K562 (cell line): ENCODE results near the gene GHRL. TPM values are rescaled to one million over a fixed set of nuclear protein-coding genes. Genes with fewer than 3 reads are reported as not detected.

Experiments used
- BACH1 ChIP-seq: fragments of 200-800 bp; sonication (Bioruptor generic); IDR thresholded peaks from 2 replicates; pipeline ENCODE4 v1.6.1; 2016; ENCODE audit warnings: missing genetic modification characterization, missing compliant biosample characterization
- COPS2 ChIP-seq: fragments of 450-650 bp; conservative IDR thresholded peaks from 2 replicates; pipeline ENCODE4 v1.6.1; 2016; ENCODE audit warnings: mild to moderate bottlenecking, moderate library complexity
- HNRNPUL1 ChIP-seq: fragments of 200-400 bp; formaldehyde crosslinking; IDR thresholded peaks from 2 replicates; pipeline ENCODE4 v1.6.1; 2017; ENCODE audit warnings: low read length
- MEF2D ChIP-seq: conservative IDR thresholded peaks from 2 replicates; pipeline ENCODE4 v1.6.1; 2016; ENCODE audit warnings: low read depth, missing genetic modification characterization, missing compliant biosample characterization
- MNT ChIP-seq, 2 experiments: fragments of 450-650 bp; conservative IDR thresholded peaks; 2 replicates each; pipeline ENCODE4 v1.6.1; 2017; ENCODE audit warnings: mild to moderate bottlenecking in 2 of 2, moderate library complexity in 2 of 2
- PRMT5 ChIP-seq: sonication (generic); formaldehyde crosslinking; IDR thresholded peaks from 2 replicates; pipeline ENCODE4 v1.5.0; 2020; ENCODE audit warnings: missing genetic modification reagents
- RNF2 ChIP-seq: sonication (generic); IDR thresholded peaks from 2 replicates; pipeline ENCODE4 v1.6.1; 2016
- ZNF224 ChIP-seq: sonication (generic); formaldehyde crosslinking; IDR thresholded peaks from 2 replicates; pipeline ENCODE4 v1.8.0; 2022; ENCODE audit warnings: mild to moderate bottlenecking, missing genetic modification reagents
- polyA plus RNA-seq, 8 experiments: library from polyadenylated mRNA; depleted of rRNA in 4 of 8; stranded (reverse) in 5 of 8; unstranded in 3 of 8; fragments of >200 nt; fragmentation: Nextera tagmentation in 2 of 8; fragmentation: Illumina TruSeq in 1 of 8; extraction: Ambion mirVana in 2 of 8; extraction: Trizol in 1 of 8; gene quantifications; 2 replicates each; pipeline versions ENCODE4 v1.2.1 to v1.2.3, GENCODE V29; 2011 to 2014; ENCODE audit warnings: inconsistent platforms in 1 of 8, missing spikeins in 1 of 8
- total RNA-seq, 7 experiments: library from RNA; depleted of rRNA in 6 of 7; stranded (reverse); fragments of >200 nt in 6 of 7; fragmentation: Illumina TruSeq in 2 of 7; extraction: Trizol in 2 of 7; gene quantifications; 2 replicates each; pipeline versions ENCODE4 v1.2.1 to v1.2.3, GENCODE V29; 2011 to 2021; ENCODE audit warnings: low replicate concordance in 1 of 7
- TF ChIP-seq, protein P1 (sequence below): fragments of 250-450 bp; sonication (Bioruptor Pico); IDR thresholded peaks from 2 replicates; pipeline ENCODE4 v1.9.0; 2021; ENCODE audit warnings: mild to moderate bottlenecking, inconsistent platforms
- TF ChIP-seq, protein P2 (sequence below): fragments of 250-450 bp; sonication (Bioruptor Pico); IDR thresholded peaks from 2 replicates; pipeline ENCODE4 v1.8.0; 2021; ENCODE audit warnings: borderline replicate concordance, mild to moderate bottlenecking, moderate library complexity; ENCODE audit not compliant: poor library complexity, severe bottlenecking
- TF ChIP-seq, protein P3 (sequence below): sonication (generic); formaldehyde crosslinking; IDR thresholded peaks from 2 replicates; pipeline ENCODE4 v1.8.0; 2022; ENCODE audit warnings: mild to moderate bottlenecking, missing genetic modification reagents
- TF ChIP-seq, protein P4 (sequence below): conservative IDR thresholded peaks from 2 replicates; pipeline ENCODE4 v1.6.1; 2011; ENCODE audit warnings: low read depth, mild to moderate bottlenecking, low read length; ENCODE audit not compliant: control insufficient read depth

GHRL gene
- total and polyA plus RNA-seq, 9 of the 15 experiments (the other 6 are each of a cell fraction or from before 2014, with no cell fraction given) = 0.08 to 0.29 (median 0.15) TPM; not detected in 5

GRCh38 chr3:10248184-10248983, 44.4 kb downstream of the GHRL start, which contains the start of gene TATDN2 (continued):
- TF ChIP-seq, protein P1, sequence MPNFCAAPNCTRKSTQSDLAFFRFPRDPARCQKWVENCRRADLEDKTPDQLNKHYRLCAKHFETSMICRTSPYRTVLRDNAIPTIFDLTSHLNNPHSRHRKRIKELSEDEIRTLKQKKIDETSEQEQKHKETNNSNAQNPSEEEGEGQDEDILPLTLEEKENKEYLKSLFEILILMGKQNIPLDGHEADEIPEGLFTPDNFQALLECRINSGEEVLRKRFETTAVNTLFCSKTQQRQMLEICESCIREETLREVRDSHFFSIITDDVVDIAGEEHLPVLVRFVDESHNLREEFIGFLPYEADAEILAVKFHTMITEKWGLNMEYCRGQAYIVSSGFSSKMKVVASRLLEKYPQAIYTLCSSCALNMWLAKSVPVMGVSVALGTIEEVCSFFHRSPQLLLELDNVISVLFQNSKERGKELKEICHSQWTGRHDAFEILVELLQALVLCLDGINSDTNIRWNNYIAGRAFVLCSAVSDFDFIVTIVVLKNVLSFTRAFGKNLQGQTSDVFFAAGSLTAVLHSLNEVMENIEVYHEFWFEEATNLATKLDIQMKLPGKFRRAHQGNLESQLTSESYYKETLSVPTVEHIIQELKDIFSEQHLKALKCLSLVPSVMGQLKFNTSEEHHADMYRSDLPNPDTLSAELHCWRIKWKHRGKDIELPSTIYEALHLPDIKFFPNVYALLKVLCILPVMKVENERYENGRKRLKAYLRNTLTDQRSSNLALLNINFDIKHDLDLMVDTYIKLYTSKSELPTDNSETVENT (CRISPR knock-in tag) = peak; percentile 93
- TF ChIP-seq, protein P2, sequence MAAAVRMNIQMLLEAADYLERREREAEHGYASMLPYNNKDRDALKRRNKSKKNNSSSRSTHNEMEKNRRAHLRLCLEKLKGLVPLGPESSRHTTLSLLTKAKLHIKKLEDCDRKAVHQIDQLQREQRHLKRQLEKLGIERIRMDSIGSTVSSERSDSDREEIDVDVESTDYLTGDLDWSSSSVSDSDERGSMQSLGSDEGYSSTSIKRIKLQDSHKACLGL = no peak
- TF ChIP-seq ZNF224 (CRISPR knock-in tag) (no peak), RNF2 (peak; percentile 64; the same call in 1 of the 2 replicates), COPS2 (no peak), PRMT5 (CRISPR knock-in tag) (no peak), MNT (conservative IDR thresholded peaks at IDR 0.05) (peak in 1 of 2 experiments; percentile 67), HNRNPUL1 (no peak), BACH1 (tag) (no peak), MEF2D (tag) (no peak)
- TF ChIP-seq, protein P3, sequence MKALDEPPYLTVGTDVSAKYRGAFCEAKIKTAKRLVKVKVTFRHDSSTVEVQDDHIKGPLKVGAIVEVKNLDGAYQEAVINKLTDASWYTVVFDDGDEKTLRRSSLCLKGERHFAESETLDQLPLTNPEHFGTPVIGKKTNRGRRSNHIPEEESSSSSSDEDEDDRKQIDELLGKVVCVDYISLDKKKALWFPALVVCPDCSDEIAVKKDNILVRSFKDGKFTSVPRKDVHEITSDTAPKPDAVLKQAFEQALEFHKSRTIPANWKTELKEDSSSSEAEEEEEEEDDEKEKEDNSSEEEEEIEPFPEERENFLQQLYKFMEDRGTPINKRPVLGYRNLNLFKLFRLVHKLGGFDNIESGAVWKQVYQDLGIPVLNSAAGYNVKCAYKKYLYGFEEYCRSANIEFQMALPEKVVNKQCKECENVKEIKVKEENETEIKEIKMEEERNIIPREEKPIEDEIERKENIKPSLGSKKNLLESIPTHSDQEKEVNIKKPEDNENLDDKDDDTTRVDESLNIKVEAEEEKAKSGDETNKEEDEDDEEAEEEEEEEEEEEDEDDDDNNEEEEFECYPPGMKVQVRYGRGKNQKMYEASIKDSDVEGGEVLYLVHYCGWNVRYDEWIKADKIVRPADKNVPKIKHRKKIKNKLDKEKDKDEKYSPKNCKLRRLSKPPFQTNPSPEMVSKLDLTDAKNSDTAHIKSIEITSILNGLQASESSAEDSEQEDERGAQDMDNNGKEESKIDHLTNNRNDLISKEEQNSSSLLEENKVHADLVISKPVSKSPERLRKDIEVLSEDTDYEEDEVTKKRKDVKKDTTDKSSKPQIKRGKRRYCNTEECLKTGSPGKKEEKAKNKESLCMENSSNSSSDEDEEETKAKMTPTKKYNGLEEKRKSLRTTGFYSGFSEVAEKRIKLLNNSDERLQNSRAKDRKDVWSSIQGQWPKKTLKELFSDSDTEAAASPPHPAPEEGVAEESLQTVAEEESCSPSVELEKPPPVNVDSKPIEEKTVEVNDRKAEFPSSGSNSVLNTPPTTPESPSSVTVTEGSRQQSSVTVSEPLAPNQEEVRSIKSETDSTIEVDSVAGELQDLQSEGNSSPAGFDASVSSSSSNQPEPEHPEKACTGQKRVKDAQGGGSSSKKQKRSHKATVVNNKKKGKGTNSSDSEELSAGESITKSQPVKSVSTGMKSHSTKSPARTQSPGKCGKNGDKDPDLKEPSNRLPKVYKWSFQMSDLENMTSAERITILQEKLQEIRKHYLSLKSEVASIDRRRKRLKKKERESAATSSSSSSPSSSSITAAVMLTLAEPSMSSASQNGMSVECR (CRISPR knock-in tag) = peak; percentile 35; the same call in 1 of the 2 replicates
- TF ChIP-seq, protein P4, sequence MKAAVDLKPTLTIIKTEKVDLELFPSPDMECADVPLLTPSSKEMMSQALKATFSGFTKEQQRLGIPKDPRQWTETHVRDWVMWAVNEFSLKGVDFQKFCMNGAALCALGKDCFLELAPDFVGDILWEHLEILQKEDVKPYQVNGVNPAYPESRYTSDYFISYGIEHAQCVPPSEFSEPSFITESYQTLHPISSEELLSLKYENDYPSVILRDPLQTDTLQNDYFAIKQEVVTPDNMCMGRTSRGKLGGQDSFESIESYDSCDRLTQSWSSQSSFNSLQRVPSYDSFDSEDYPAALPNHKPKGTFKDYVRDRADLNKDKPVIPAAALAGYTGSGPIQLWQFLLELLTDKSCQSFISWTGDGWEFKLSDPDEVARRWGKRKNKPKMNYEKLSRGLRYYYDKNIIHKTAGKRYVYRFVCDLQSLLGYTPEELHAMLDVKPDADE = 0 out of 2 replicates have a peak, but pooled peaks have one; percentile 47
